Suprapubic skin (tissue), 4 donors: ENCODE results near the gene PLA2G1B. TPM values are rescaled to one million over a fixed set of nuclear protein-coding genes. Genes with fewer than 3 reads are reported as not detected.

Experiments used
- DNase-seq, 2 donors: peaks; one replicate each; pipeline ENCODE4 v3.0.0-alpha.2; 2019; ENCODE audit warnings: low spot score in 2 of 2
- H3K27ac ChIP-seq: fragments of 200-600 bp; sonication (generic); one replicate; pipeline ENCODE4 v1.5.1; 2019
- H3K27me3 ChIP-seq: fragments of 200-600 bp; sonication (generic); one replicate; pipeline ENCODE4 v1.5.1; 2019
- H3K36me3 ChIP-seq: fragments of 200-600 bp; sonication (generic); one replicate; pipeline ENCODE4 v1.5.1; 2019
- H3K4me1 ChIP-seq: fragments of 200-600 bp; sonication (generic); one replicate; pipeline ENCODE4 v1.5.1; 2019
- H3K4me3 ChIP-seq: fragments of 200-600 bp; sonication (generic); one replicate; pipeline ENCODE4 v1.5.1; 2019; ENCODE audit warnings: mild to moderate bottlenecking
- H3K9me3 ChIP-seq: fragments of 200-600 bp; sonication (generic); one replicate; pipeline ENCODE4 v1.5.1; 2019
- EP300 ChIP-seq: sonication (generic); formaldehyde crosslinking; IDR thresholded peaks from one replicate; pipeline ENCODE4 v1.6.1; 2017; ENCODE audit warnings: antibody characterized with exemption
- POLR2A ChIP-seq, 2 donors: fragments of 450-650 bp; IDR thresholded peaks; one replicate each; pipeline ENCODE4 v1.6.1; 2017; ENCODE audit warnings: antibody characterized with exemption in 2 of 2, mild to moderate bottlenecking in 2 of 2, moderate library complexity in 2 of 2
- POLR2AphosphoS5 ChIP-seq, 3 donors: sonication (generic); formaldehyde crosslinking; IDR thresholded peaks; one replicate each; pipeline ENCODE4 v1.6.1; 2017; ENCODE audit warnings: antibody characterized with exemption in 3 of 3
- WGBS: methylation state at CpG from one replicate; pipeline ENCODE4 v1.1.5; 2018; 5-methylcytosine and 5-hydroxymethylcytosine counted together
- total RNA-seq, 4 donors: library from RNA; depleted of rRNA; stranded (reverse); fragments of >200 nt; gene quantifications; one replicate each; pipeline ENCODE4 v1.1.0, GENCODE V29; 2016
- TF ChIP-seq, protein P1 (sequence below), 2 donors: fragments of 200-600 bp in 1 of 2; fragments of 450-650 bp in 1 of 2; sonication (generic) in 1 of 2; IDR thresholded peaks; one replicate each; pipeline ENCODE4 v1.5.1; 2016 to 2019; ENCODE audit warnings: antibody characterized with exemption in 2 of 2, mild to moderate bottlenecking in 1 of 2, moderate library complexity in 1 of 2

The PLA2G1B gene
- total RNA-seq, result not detected

DNA sequence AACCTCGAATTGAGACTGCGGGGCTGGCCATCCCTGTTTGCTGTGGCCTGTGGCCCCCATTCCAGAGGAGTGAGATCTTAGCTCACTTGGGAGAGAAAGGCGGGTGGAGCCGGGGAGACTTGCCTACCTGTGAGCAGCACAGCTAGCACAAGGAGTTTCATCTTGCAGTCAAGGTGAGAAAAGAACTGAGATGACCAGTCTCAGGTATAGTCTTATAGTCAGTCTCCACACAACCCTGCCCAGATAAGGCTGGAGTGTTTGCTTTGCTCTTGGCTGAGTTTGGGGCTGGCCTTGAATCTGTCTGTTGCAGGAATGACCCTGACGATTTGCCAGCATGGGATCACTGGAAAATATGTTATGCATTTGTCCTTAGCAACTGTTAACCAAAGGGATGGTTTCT is at the start of gene PLA2G1B:
Gene PLA2G1B, minus strand, starts transcription at position 187 of the 400 bp plus-strand sequence. Its CDS starts 26 bp downstream, at position 161.
- no peak for DNase-seq
- WGBS, result 41% methylated on average over 5 of the region's 5 CpGs
- TF ChIP-seq POLR2AphosphoS5 (IDR thresholded peaks at IDR 0.05) (no peak), EP300 (no peak), POLR2A (IDR thresholded peaks at IDR 0.05) (no peak)
- TF ChIP-seq, protein P1, sequence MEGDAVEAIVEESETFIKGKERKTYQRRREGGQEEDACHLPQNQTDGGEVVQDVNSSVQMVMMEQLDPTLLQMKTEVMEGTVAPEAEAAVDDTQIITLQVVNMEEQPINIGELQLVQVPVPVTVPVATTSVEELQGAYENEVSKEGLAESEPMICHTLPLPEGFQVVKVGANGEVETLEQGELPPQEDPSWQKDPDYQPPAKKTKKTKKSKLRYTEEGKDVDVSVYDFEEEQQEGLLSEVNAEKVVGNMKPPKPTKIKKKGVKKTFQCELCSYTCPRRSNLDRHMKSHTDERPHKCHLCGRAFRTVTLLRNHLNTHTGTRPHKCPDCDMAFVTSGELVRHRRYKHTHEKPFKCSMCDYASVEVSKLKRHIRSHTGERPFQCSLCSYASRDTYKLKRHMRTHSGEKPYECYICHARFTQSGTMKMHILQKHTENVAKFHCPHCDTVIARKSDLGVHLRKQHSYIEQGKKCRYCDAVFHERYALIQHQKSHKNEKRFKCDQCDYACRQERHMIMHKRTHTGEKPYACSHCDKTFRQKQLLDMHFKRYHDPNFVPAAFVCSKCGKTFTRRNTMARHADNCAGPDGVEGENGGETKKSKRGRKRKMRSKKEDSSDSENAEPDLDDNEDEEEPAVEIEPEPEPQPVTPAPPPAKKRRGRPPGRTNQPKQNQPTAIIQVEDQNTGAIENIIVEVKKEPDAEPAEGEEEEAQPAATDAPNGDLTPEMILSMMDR (IDR thresholded peaks at IDR 0.05), result no peak

DNA sequence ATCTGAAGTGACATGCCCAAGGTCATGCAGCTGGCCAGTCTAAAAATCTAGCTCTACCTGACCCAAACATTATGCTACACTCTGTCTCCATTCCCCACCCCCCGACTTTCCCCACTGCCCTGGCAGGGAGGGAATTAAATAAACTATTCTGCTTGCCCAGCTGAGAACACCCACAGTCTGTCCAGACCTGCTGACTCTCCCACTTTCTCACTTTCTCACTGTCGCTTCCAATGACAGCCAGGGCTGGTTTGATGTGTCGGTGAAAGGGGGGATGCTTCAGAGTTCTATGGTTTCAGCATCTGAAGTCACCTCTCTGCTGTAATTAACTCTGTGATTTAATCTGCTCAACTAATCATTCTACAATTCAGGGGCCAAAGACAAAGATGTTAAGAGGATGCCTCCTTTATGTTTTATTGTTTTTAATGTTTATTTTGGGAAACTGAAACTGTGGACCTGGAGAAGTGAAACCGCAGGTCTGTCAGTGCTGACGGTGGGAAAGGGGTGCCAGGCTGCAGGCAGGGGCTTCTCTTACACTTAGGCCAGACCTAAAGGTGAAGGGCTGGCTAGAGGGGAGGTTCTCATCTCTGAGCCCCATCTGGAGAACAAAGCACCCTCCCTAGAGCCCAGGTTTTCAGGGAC is 49.5 kb upstream of the PLA2G1B start:
- H3K27me3 ChIP-seq, result peaks cover 51% of the 10 kb centered on the region
- no peaks in the 10 kb centered on the region for H3K4me1 ChIP-seq
- H3K9me3 ChIP-seq, result no peaks in the 10 kb centered on the region
- DNase-seq, result no peak
- no peak overlapping the region for H3K27ac ChIP-seq
- H3K4me3 ChIP-seq, result no peak overlapping the region
- TF ChIP-seq EP300 (no peak), POLR2AphosphoS5 (IDR thresholded peaks at IDR 0.05) (no peak), POLR2A (IDR thresholded peaks at IDR 0.05) (no peak)
- TF ChIP-seq, protein P1 (IDR thresholded peaks at IDR 0.05), result no peak
- 45% methylated on average over 5 of the region's 5 CpGs for WGBS
- no peaks in the 10 kb centered on the region for H3K36me3 ChIP-seq

More for the DNA sequence above, at the start of gene PLA2G1B:
- Histone ChIP-seq H3K27me3 (no peaks in the 10 kb centered on the region), H3K4me1 (peaks cover 10% of the 10 kb centered on the region), H3K27ac (no peak within 1 kb of the TSS), H3K36me3 (no peaks in the 10 kb centered on the region), H3K4me3 (no peak within 1 kb of the TSS), H3K9me3 (no peaks in the 10 kb centered on the region)

DNA sequence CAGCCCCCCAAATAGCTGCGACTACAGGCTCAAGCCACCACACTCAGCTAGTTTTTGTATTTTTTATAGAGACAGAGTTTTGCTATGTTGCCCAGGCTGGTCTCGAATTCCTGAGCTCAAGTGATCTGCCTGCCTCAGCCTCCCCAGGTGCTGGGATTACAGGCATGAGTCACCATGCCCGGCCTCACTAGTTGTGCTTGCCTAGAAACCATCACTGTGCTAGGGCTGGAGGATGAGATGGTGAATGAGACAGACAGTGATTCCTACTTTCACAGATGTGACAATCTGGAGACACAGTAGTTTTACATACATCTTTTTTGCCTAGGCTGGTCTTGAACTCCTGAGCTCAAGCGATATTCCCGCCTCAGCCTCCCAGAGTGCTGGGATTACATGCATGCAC is 48.8 kb upstream of the PLA2G1B start:
- Histone ChIP-seq H3K4me1 (no peaks in the 10 kb centered on the region), H3K4me3 (no peak overlapping the region), H3K36me3 (no peaks in the 10 kb centered on the region), H3K27ac (no peak overlapping the region), H3K27me3 (peaks cover 49% of the 10 kb centered on the region), H3K9me3 (no peaks in the 10 kb centered on the region)
- no peak for TF ChIP-seq POLR2A (IDR thresholded peaks at IDR 0.05)
- TF ChIP-seq EP300, result no peak
- TF ChIP-seq, protein P1 (IDR thresholded peaks at IDR 0.05), result no peak
- no peak for TF ChIP-seq POLR2AphosphoS5 (IDR thresholded peaks at IDR 0.05)
- 71% methylated on average over 5 of the region's 5 CpGs for WGBS
- DNase-seq, result no peak

GRCh38 chr12:120376009-120376408 is 48.4 kb upstream of the PLA2G1B start:
- Histone ChIP-seq H3K36me3 (no peaks in the 10 kb centered on the region), H3K9me3 (no peaks in the 10 kb centered on the region), H3K27ac (no peak overlapping the region), H3K4me3 (no peak overlapping the region), H3K4me1 (no peaks in the 10 kb centered on the region), H3K27me3 (peaks cover 52% of the 10 kb centered on the region)
- WGBS, result 55% methylated on average over 2 of the region's 2 CpGs
- TF ChIP-seq POLR2AphosphoS5 (IDR thresholded peaks at IDR 0.05), result no peak
- TF ChIP-seq POLR2A (IDR thresholded peaks at IDR 0.05), result no peak
- no peak for TF ChIP-seq EP300
- TF ChIP-seq, protein P1 (IDR thresholded peaks at IDR 0.05), result no peak
- DNase-seq, result no peak

- WGBS, result 88% methylated on average over 8 of the region's 8 CpGs
Observed at GRCh38 chr12:120373683-120374082, 46.1 kb upstream of the PLA2G1B start.

More at GRCh38 chr12:120373683-120374082, 46.1 kb upstream of the PLA2G1B start:
- Histone ChIP-seq H3K9me3 (no peaks in the 10 kb centered on the region), H3K4me1 (peaks cover 9% of the 10 kb centered on the region), H3K27me3 (peaks cover 73% of the 10 kb centered on the region), H3K4me3 (no peak overlapping the region), H3K36me3 (no peaks in the 10 kb centered on the region), H3K27ac (no peak overlapping the region)
- TF ChIP-seq, protein P1 (IDR thresholded peaks at IDR 0.05), result no peak
- TF ChIP-seq POLR2A (IDR thresholded peaks at IDR 0.05) (no peak), POLR2AphosphoS5 (IDR thresholded peaks at IDR 0.05) (no peak), EP300 (no peak)
- no peak for DNase-seq
